Measurements from ENCODE around the gene CUL4A.
"Not testable (repeated sequence)": the region's sequence is repeated elsewhere in the genome, so short reads cannot be mapped to it uniquely, and the experiment has no call there.

The CUL4A gene

GRCh38 chr13:113239357-113239756 lies 29.9 kb downstream of the CUL4A start:
- H3K4me3 ChIP-seq (ENCODE audit: low read length in 2 of 2): no peak overlapping the region
- H3K27ac ChIP-seq (ENCODE audit: low read length): no peak overlapping the region
- H3K9me3 ChIP-seq (ENCODE audit: control insufficient read depth in 2 of 2, low read length in 2 of 2): no peaks in the 10 kb centered on the region
- H3K36me3 ChIP-seq (ENCODE audit: control insufficient read depth in 2 of 2, insufficient read depth in 2 of 2, low read length in 2 of 2): peaks cover 41 to 51% of the 10 kb centered on the region in 2 donors
- H3K4me1 ChIP-seq (ENCODE audit: control insufficient read depth, insufficient read depth, low read length): no peaks in the 10 kb centered on the region
- no peaks in the 10 kb centered on the region for H3K27me3 ChIP-seq (ENCODE audit: control insufficient read depth in 1 of 2, insufficient read depth in 2 of 2, low read length in 2 of 2)
- H3K9ac ChIP-seq (ENCODE audit: low read length in 2 of 2): no peak overlapping the region

- H3K4me1 ChIP-seq (ENCODE audit: control insufficient read depth, insufficient read depth, low read length): no peaks in the 10 kb centered on the region
- no peak overlapping the region for H3K27ac ChIP-seq (ENCODE audit: low read length)
- H3K36me3 ChIP-seq (ENCODE audit: control insufficient read depth in 2 of 2, insufficient read depth in 2 of 2, low read length in 2 of 2): peaks cover 43 to 56% of the 10 kb centered on the region in 2 donors
- no peaks in the 10 kb centered on the region for H3K27me3 ChIP-seq (ENCODE audit: control insufficient read depth in 1 of 2, insufficient read depth in 2 of 2, low read length in 2 of 2)
- no peaks in the 10 kb centered on the region for H3K9me3 ChIP-seq (ENCODE audit: control insufficient read depth in 2 of 2, low read length in 2 of 2)
- H3K4me3 ChIP-seq (ENCODE audit: low read length in 2 of 2): no peak overlapping the region
- no peak overlapping the region for H3K9ac ChIP-seq (ENCODE audit: low read length in 2 of 2)
These were observed 30.6 kb downstream of the CUL4A start for GRCh38 chr13:113239986-113240385.

GRCh38 chr13:113241623-113242022 lies 32.2 kb downstream of the CUL4A start:
- not testable (repeated sequence) for H3K4me3 ChIP-seq (ENCODE audit: low read length in 2 of 2); H3K27ac ChIP-seq (ENCODE audit: low read length); H3K4me1 ChIP-seq (ENCODE audit: control insufficient read depth, insufficient read depth, low read length); H3K9ac ChIP-seq (ENCODE audit: low read length in 2 of 2); H3K27me3 ChIP-seq (ENCODE audit: control insufficient read depth in 1 of 2, insufficient read depth in 2 of 2, low read length in 2 of 2); H3K9me3 ChIP-seq (ENCODE audit: control insufficient read depth in 2 of 2, low read length in 2 of 2)
- H3K36me3 ChIP-seq (ENCODE audit: control insufficient read depth in 2 of 2, insufficient read depth in 2 of 2, low read length in 2 of 2): peaks cover 56 to 65% of the 10 kb centered on the region in 2 donors

- H3K36me3 ChIP-seq (ENCODE audit: control insufficient read depth in 2 of 2, insufficient read depth in 2 of 2, low read length in 2 of 2): peaks cover 71 to 74% of the 10 kb centered on the region in 2 donors
- no peak overlapping the region for H3K4me3 ChIP-seq (ENCODE audit: low read length in 2 of 2)
- H3K9ac ChIP-seq (ENCODE audit: low read length in 2 of 2): no peak overlapping the region
- no peaks in the 10 kb centered on the region for H3K27me3 ChIP-seq (ENCODE audit: control insufficient read depth in 1 of 2, insufficient read depth in 2 of 2, low read length in 2 of 2)
- no peak overlapping the region for H3K27ac ChIP-seq (ENCODE audit: low read length)
- H3K9me3 ChIP-seq (ENCODE audit: control insufficient read depth in 2 of 2, low read length in 2 of 2): no peaks in the 10 kb centered on the region
- H3K4me1 ChIP-seq (ENCODE audit: control insufficient read depth, insufficient read depth, low read length): no peaks in the 10 kb centered on the region
These were observed 34.4 kb downstream of the CUL4A start for GRCh38 chr13:113243847-113244246.

- Histone ChIP-seq H3K4me1 (ENCODE audit: control insufficient read depth, insufficient read depth, low read length) (no peaks in the 10 kb centered on the region), H3K4me3 (ENCODE audit: low read length in 2 of 2) (no peak overlapping the region), H3K9ac (ENCODE audit: low read length in 2 of 2) (no peak overlapping the region), H3K9me3 (ENCODE audit: control insufficient read depth in 2 of 2, low read length in 2 of 2) (no peaks in the 10 kb centered on the region), H3K27me3 (ENCODE audit: control insufficient read depth in 1 of 2, insufficient read depth in 2 of 2, low read length in 2 of 2) (no peaks in the 10 kb centered on the region), H3K27ac (ENCODE audit: low read length) (no peak overlapping the region), H3K36me3 (ENCODE audit: control insufficient read depth in 2 of 2, insufficient read depth in 2 of 2, low read length in 2 of 2) (peaks cover 69 to 77% of the 10 kb centered on the region in 2 donors)
These were observed 36.7 kb downstream of the CUL4A start for GRCh38 chr13:113245849-113246796.

GRCh38 chr13:113252516-113253095 lies 43.2 kb downstream of the CUL4A start:
- Histone ChIP-seq H3K4me1 (ENCODE audit: control insufficient read depth, insufficient read depth, low read length) (no peaks in the 10 kb centered on the region), H3K4me3 (ENCODE audit: low read length in 2 of 2) (no peak overlapping the region), H3K9ac (ENCODE audit: low read length in 2 of 2) (no peak overlapping the region), H3K27me3 (ENCODE audit: control insufficient read depth in 1 of 2, insufficient read depth in 2 of 2, low read length in 2 of 2) (no peaks in the 10 kb centered on the region), H3K27ac (ENCODE audit: low read length) (no peak overlapping the region), H3K36me3 (ENCODE audit: control insufficient read depth in 2 of 2, insufficient read depth in 2 of 2, low read length in 2 of 2) (peaks cover 61 to 70% of the 10 kb centered on the region in 2 donors), H3K9me3 (ENCODE audit: control insufficient read depth in 2 of 2, low read length in 2 of 2) (no peaks in the 10 kb centered on the region)

GRCh38 chr13:113257908-113258307 lies 48.5 kb downstream of the CUL4A start:
- H3K36me3 ChIP-seq (ENCODE audit: control insufficient read depth in 2 of 2, insufficient read depth in 2 of 2, low read length in 2 of 2): peaks cover 39 to 43% of the 10 kb centered on the region in 2 donors
- not testable (repeated sequence) for H3K27me3 ChIP-seq (ENCODE audit: control insufficient read depth in 1 of 2, insufficient read depth in 2 of 2, low read length in 2 of 2); H3K9me3 ChIP-seq (ENCODE audit: control insufficient read depth in 2 of 2, low read length in 2 of 2); H3K27ac ChIP-seq (ENCODE audit: low read length); H3K4me1 ChIP-seq (ENCODE audit: control insufficient read depth, insufficient read depth, low read length); H3K4me3 ChIP-seq (ENCODE audit: low read length in 2 of 2); H3K9ac ChIP-seq (ENCODE audit: low read length in 2 of 2)

- no peak overlapping the region for H3K9ac ChIP-seq (ENCODE audit: low read length in 2 of 2)
- peaks cover 41 to 43% of the 10 kb centered on the region in 2 donors for H3K36me3 ChIP-seq (ENCODE audit: control insufficient read depth in 2 of 2, insufficient read depth in 2 of 2, low read length in 2 of 2)
- no peak overlapping the region for H3K4me3 ChIP-seq (ENCODE audit: low read length in 2 of 2)
- H3K9me3 ChIP-seq (ENCODE audit: control insufficient read depth in 2 of 2, low read length in 2 of 2): no peaks in the 10 kb centered on the region
- no peaks in the 10 kb centered on the region for H3K4me1 ChIP-seq (ENCODE audit: control insufficient read depth, insufficient read depth, low read length)
- no peak overlapping the region for H3K27ac ChIP-seq (ENCODE audit: low read length)
- H3K27me3 ChIP-seq (ENCODE audit: control insufficient read depth in 1 of 2, insufficient read depth in 2 of 2, low read length in 2 of 2): no peaks in the 10 kb centered on the region
These were observed 49.1 kb downstream of the CUL4A start for GRCh38 chr13:113258321-113259054.

GRCh38 chr13:113260996-113261395 lies 51.6 kb downstream of the CUL4A start:
- Histone ChIP-seq H3K27me3 (ENCODE audit: control insufficient read depth in 1 of 2, insufficient read depth in 2 of 2, low read length in 2 of 2) (no peaks in the 10 kb centered on the region), H3K4me3 (ENCODE audit: low read length in 2 of 2) (no peak overlapping the region), H3K9me3 (ENCODE audit: control insufficient read depth in 2 of 2, low read length in 2 of 2) (no peaks in the 10 kb centered on the region), H3K27ac (ENCODE audit: low read length) (no peak overlapping the region), H3K9ac (ENCODE audit: low read length in 2 of 2) (no peak overlapping the region), H3K4me1 (ENCODE audit: control insufficient read depth, insufficient read depth, low read length) (no peaks in the 10 kb centered on the region), H3K36me3 (ENCODE audit: control insufficient read depth in 2 of 2, insufficient read depth in 2 of 2, low read length in 2 of 2) (peaks cover 29 to 30% of the 10 kb centered on the region in 2 donors)

- H3K4me3 ChIP-seq (ENCODE audit: low read length in 2 of 2); H3K27ac ChIP-seq (ENCODE audit: low read length); H3K9ac ChIP-seq (ENCODE audit: low read length in 2 of 2); H3K9me3 ChIP-seq (ENCODE audit: control insufficient read depth in 2 of 2, low read length in 2 of 2); H3K4me1 ChIP-seq (ENCODE audit: control insufficient read depth, insufficient read depth, low read length); H3K27me3 ChIP-seq (ENCODE audit: control insufficient read depth in 1 of 2, insufficient read depth in 2 of 2, low read length in 2 of 2): not testable (repeated sequence)
- H3K36me3 ChIP-seq (ENCODE audit: control insufficient read depth in 2 of 2, insufficient read depth in 2 of 2, low read length in 2 of 2): peaks cover 22 to 26% of the 10 kb centered on the region in 2 donors
These were observed 53.6 kb downstream of the CUL4A start for GRCh38 chr13:113263016-113263415.
